Neuronal stem cell (in vitro differentiated cells): ENCODE measurements around the gene MYO9B.
A peak's percentile ranks its signal among the peaks of the same experiment; 100 is the strongest.

Source experiments
- DNase-seq: peaks from one replicate; pipeline ENCODE4 v3.0.0-alpha.2; 2013; ENCODE audit warnings: low spot score
- H2AFZ ChIP-seq: one replicate; pipeline ENCODE4 v1.6.1; 2013; ENCODE audit warnings: mild to moderate bottlenecking, low read length, inconsistent platforms
- H2AK5ac ChIP-seq: 2 replicates; pipeline ENCODE4 v1.6.1; 2013; ENCODE audit warnings: low read depth, mild to moderate bottlenecking, inconsistent platforms, low read length, moderate library complexity, mixed read lengths
- H2BK120ac ChIP-seq: 2 replicates; pipeline ENCODE4 v1.6.1; 2013; ENCODE audit warnings: low read depth, mild to moderate bottlenecking, inconsistent platforms, low read length, moderate library complexity, mixed read lengths
- H2BK12ac ChIP-seq: one replicate; pipeline ENCODE4 v1.6.1; 2013; ENCODE audit warnings: low read length, inconsistent platforms
- H2BK15ac ChIP-seq: 2 replicates; pipeline ENCODE4 v1.6.1; 2013; ENCODE audit warnings: mild to moderate bottlenecking, low read length, inconsistent platforms, mixed read lengths
- H2BK5ac ChIP-seq: one replicate; pipeline ENCODE4 v1.6.1; 2013; ENCODE audit warnings: inconsistent platforms, mild to moderate bottlenecking, low read length, moderate library complexity
- H3K14ac ChIP-seq: one replicate; pipeline ENCODE4 v1.6.1; 2013; ENCODE audit warnings: low read length, inconsistent platforms
- H3K18ac ChIP-seq: 2 replicates; pipeline ENCODE4 v1.6.1; 2013; ENCODE audit warnings: low read length, inconsistent platforms
- H3K23ac ChIP-seq: 2 replicates; pipeline ENCODE4 v1.6.1; 2013; ENCODE audit warnings: low read depth, mild to moderate bottlenecking, mixed read lengths, low read length, inconsistent platforms; ENCODE audit not compliant: poor library complexity
- H3K27ac ChIP-seq: replicated peaks from 3 replicates; pipeline ENCODE4 v1.5.1; 2013; ENCODE audit warnings: low read length, inconsistent platforms
- H3K27me3 ChIP-seq, 3 experiments: 2 replicates each; pipeline ENCODE4 v1.6.1; 2013; ENCODE audit warnings: low read length in 3 of 3, mild to moderate bottlenecking in 2 of 3, inconsistent platforms in 1 of 3, low read depth in 1 of 3, mixed read lengths in 1 of 3, moderate library complexity in 1 of 3; ENCODE audit not compliant: control insufficient read depth in 3 of 3, insufficient read depth in 3 of 3
- H3K36me3 ChIP-seq, 2 donors: replicated peaks in 1 of 2; 2 replicates each; pipeline ENCODE4 v1.6.1; 2013; ENCODE audit warnings: low read length in 2 of 2; ENCODE audit not compliant: control insufficient read depth in 2 of 2, insufficient read depth in 2 of 2
- H3K4ac ChIP-seq: 2 replicates; pipeline ENCODE4 v1.6.1; 2013; ENCODE audit warnings: inconsistent platforms, mild to moderate bottlenecking, low read length, moderate library complexity
- H3K4me1 ChIP-seq, 2 donors: 1 replicate in 1 of 2; 2 replicates in 1 of 2; pipeline ENCODE4 v1.6.1; 2013; ENCODE audit warnings: low read length in 2 of 2, low read depth in 1 of 2; ENCODE audit not compliant: control insufficient read depth in 2 of 2, insufficient read depth in 1 of 2
- H3K4me2 ChIP-seq: one replicate; pipeline ENCODE4 v1.6.1; 2013; ENCODE audit warnings: mild to moderate bottlenecking, low read length, inconsistent platforms; ENCODE audit not compliant: insufficient read depth, poor library complexity, severe bottlenecking
- H3K4me3 ChIP-seq, 2 donors: 2 replicates each; pipeline ENCODE4 v1.5.1; 2013; ENCODE audit warnings: low read length in 2 of 2, mild to moderate bottlenecking in 2 of 2, inconsistent platforms in 1 of 2, moderate library complexity in 1 of 2
- H3K79me1 ChIP-seq: one replicate; pipeline ENCODE4 v1.6.1; 2013; ENCODE audit warnings: low read depth, mild to moderate bottlenecking, inconsistent platforms, low read length, moderate library complexity
- H3K9ac ChIP-seq: one replicate; pipeline ENCODE4 v1.6.1; 2013; ENCODE audit warnings: mild to moderate bottlenecking, low read depth, low read length, inconsistent platforms; ENCODE audit not compliant: poor library complexity
- H3K9me3 ChIP-seq, 2 donors: replicated peaks in 1 of 2; 2 replicates each; pipeline versions ENCODE3 to v1.6.1; 2013; ENCODE audit warnings: low read length in 2 of 2, mild to moderate bottlenecking in 2 of 2, inconsistent platforms in 1 of 2, low read depth in 1 of 2, mixed read lengths in 1 of 2, moderate library complexity in 1 of 2; ENCODE audit not compliant: control insufficient read depth in 2 of 2, insufficient read depth in 1 of 2
- H4K8ac ChIP-seq: one replicate; pipeline ENCODE4 v1.6.1; 2013; ENCODE audit warnings: low read depth, mild to moderate bottlenecking, inconsistent platforms, low read length, moderate library complexity
- H4K91ac ChIP-seq: one replicate; pipeline ENCODE4 v1.6.1; 2013; ENCODE audit warnings: low read length, low read depth, mild to moderate bottlenecking, inconsistent platforms; ENCODE audit not compliant: poor library complexity
- WGBS, 2 donors: extraction: QIAGEN DNeasy Blood & Tissue Kit; methylation state at CpG; one replicate each; pipeline ENCODE4 v1.1.7; 2013; ENCODE audit warnings: missing lambda C conversion rate in 2 of 2, mixed read lengths in 1 of 2; ENCODE audit not compliant: insufficient read length in 2 of 2, insufficient replicate concordance in 1 of 2; ENCODE audit errors: extremely low coverage in 2 of 2; 5-methylcytosine and 5-hydroxymethylcytosine counted together

MYO9B gene

GRCh38 chr19:17236811-17237543 lies 161.4 kb downstream of the MYO9B start:
- H2BK120ac ChIP-seq: no peak overlapping the region
- no peaks in the 10 kb centered on the region for H3K27me3 ChIP-seq
- H3K9ac ChIP-seq: no peak overlapping the region
- peak overlapping the region; percentile 2 for H2AK5ac ChIP-seq
- no peak overlapping the region for H2AFZ ChIP-seq
- no CpG with 5 or more reads among the region's 18 CpGs for WGBS, 2 donors
- H4K91ac ChIP-seq: no peak overlapping the region
- DNase-seq: no peak
- no peak overlapping the region for H3K4me2 ChIP-seq
- H3K9me3 ChIP-seq: no peaks in the 10 kb centered on the region
- H3K4me1 ChIP-seq: peaks cover 11 to 14% of the 10 kb centered on the region in 2 donors
- H4K8ac ChIP-seq: no peak overlapping the region
- H3K36me3 ChIP-seq: peaks cover 15 to 76% of the 10 kb centered on the region in 2 donors
- H3K4me3 ChIP-seq: no peak overlapping the region
- H2BK5ac ChIP-seq: peak overlapping the region; percentile 48
- H3K23ac ChIP-seq: no peak overlapping the region
- no peak overlapping the region for H2BK12ac ChIP-seq
- H3K79me1 ChIP-seq: peaks cover 20% of the 10 kb centered on the region
- H3K4ac ChIP-seq: no peak overlapping the region
- H2BK15ac ChIP-seq: peak overlapping the region; percentile 49
- H3K14ac ChIP-seq: no peak overlapping the region
- H3K18ac ChIP-seq: peak overlapping the region; percentile 58
- H3K27ac ChIP-seq: peak overlapping the region; percentile 36

GRCh38 chr19:17237747-17238706 lies 162.4 kb downstream of the MYO9B start:
- H4K8ac ChIP-seq: no peak overlapping the region
- H2AK5ac ChIP-seq: no peak overlapping the region
- no peak overlapping the region for H3K14ac ChIP-seq
- H3K9me3 ChIP-seq: no peaks in the 10 kb centered on the region
- H3K27ac ChIP-seq: no peak overlapping the region
- no CpG with 5 or more reads among the region's 13 CpGs for WGBS, 2 donors
- peaks cover 21% of the 10 kb centered on the region for H3K79me1 ChIP-seq
- H3K27me3 ChIP-seq: no peaks in the 10 kb centered on the region
- H3K18ac ChIP-seq: no peak overlapping the region
- no peak for DNase-seq
- no peak overlapping the region for H3K4me2 ChIP-seq
- H2BK12ac ChIP-seq: no peak overlapping the region
- peaks cover 9 to 65% of the 10 kb centered on the region in 2 donors for H3K36me3 ChIP-seq
- H2BK120ac ChIP-seq: no peak overlapping the region
- H2BK5ac ChIP-seq: no peak overlapping the region
- peaks cover 15 to 20% of the 10 kb centered on the region in 2 donors for H3K4me1 ChIP-seq
- no peak overlapping the region for H3K4me3 ChIP-seq
- no peak overlapping the region for H3K9ac ChIP-seq
- no peak overlapping the region for H4K91ac ChIP-seq
- H2BK15ac ChIP-seq: no peak overlapping the region
- no peak overlapping the region for H2AFZ ChIP-seq
- H3K4ac ChIP-seq: no peak overlapping the region
- H3K23ac ChIP-seq: no peak overlapping the region

GRCh38 chr19:17240062-17240752 lies 164.6 kb downstream of the MYO9B start:
- no peak overlapping the region for H4K91ac ChIP-seq
- H3K4me3 ChIP-seq: no peak overlapping the region
- no peak overlapping the region for H4K8ac ChIP-seq
- WGBS, 2 donors: no CpG with 5 or more reads among the region's 24 CpGs
- no peak overlapping the region for H3K23ac ChIP-seq
- H3K27ac ChIP-seq: no peak overlapping the region
- DNase-seq: no peak
- H3K4me1 ChIP-seq: peaks cover 13 to 26% of the 10 kb centered on the region in 2 donors
- H3K4ac ChIP-seq: no peak overlapping the region
- H3K79me1 ChIP-seq: peaks cover 21% of the 10 kb centered on the region
- no peak overlapping the region for H3K4me2 ChIP-seq
- peak overlapping the region; percentile 57 for H3K18ac ChIP-seq
- no peak overlapping the region for H2BK120ac ChIP-seq
- no peak overlapping the region for H2BK15ac ChIP-seq
- H3K27me3 ChIP-seq: no peaks in the 10 kb centered on the region
- H2BK12ac ChIP-seq: no peak overlapping the region
- no peak overlapping the region for H2AFZ ChIP-seq
- H3K36me3 ChIP-seq: peaks cover 6 to 46% of the 10 kb centered on the region in 2 donors
- peak overlapping the region; percentile 38 for H3K14ac ChIP-seq
- H3K9me3 ChIP-seq: no peaks in the 10 kb centered on the region
- H2AK5ac ChIP-seq: peak overlapping the region; percentile 75
- H3K9ac ChIP-seq: no peak overlapping the region
- H2BK5ac ChIP-seq: no peak overlapping the region
